ENCODE data around the gene KCTD8. TPM values are rescaled to one million over a fixed set of nuclear protein-coding genes. Genes with fewer than 3 reads are reported as not detected.

Gene KCTD8
- total RNA-seq, 1 experiment from 2014 or later, result not detected

- H3K27ac ChIP-seq (ENCODE audit: low read length), result no peak overlapping the region
- DNase-seq (ENCODE audit: low read depth, low spot score) (no peak), ATAC-seq (peak; percentile 75)
- no peaks in the 10 kb centered on the region for H3K36me3 ChIP-seq (ENCODE audit: control insufficient read depth, insufficient read depth, low read length)
- intact Hi-C loops (cut with micrococcal nuclease; ENCODE audit: unreplicated experiment) (no loop called here), in situ Hi-C loops (cut with HindIII; ENCODE audit: low pct_unique_long_range_greater_than_20kb, low sequenced_read_pairs) (no loop called here)
- no peak overlapping the region for H3K4me3 ChIP-seq (ENCODE audit: low read depth in 2 of 2, low read length in 2 of 2)
- POLR2A ChIA-PET, result no interaction called here
- CTCF ChIA-PET, result no interaction called here
- TF ChIP-seq REST (IDR thresholded peaks at IDR 0.05; ENCODE audit: insufficient read depth in 1 of 2, low read depth in 2 of 2, low read length in 1 of 2), result no peak
- TF ChIP-seq SIN3A (IDR thresholded peaks at IDR 0.05; ENCODE audit: borderline replicate concordance, insufficient read depth, low read depth, low read length), result no peak
- no peak for TF ChIP-seq TCF7L2 (IDR thresholded peaks at IDR 0.05; ENCODE audit: low read depth, low read length)
- no peak for TF ChIP-seq POLR2AphosphoS5 (IDR thresholded peaks at IDR 0.05; ENCODE audit: low read depth, low read length)
- no peak for TF ChIP-seq CTCF (IDR thresholded peaks at IDR 0.05)
- H3K27me3 ChIP-seq (ENCODE audit: control insufficient read depth, insufficient read depth, low read length), result no peaks in the 10 kb centered on the region
- BruUV-seq (replicated peaks), result no TSS peak
- H3K9me3 ChIP-seq (ENCODE audit: control insufficient read depth, insufficient read depth, low read depth, low read length), result no peaks in the 10 kb centered on the region
- no peaks in the 10 kb centered on the region for H3K4me1 ChIP-seq (ENCODE audit: control insufficient read depth, insufficient read depth, low read length)
Observed at GRCh38 chr4:44162538-44163270, 285.9 kb downstream of the KCTD8 start.

- TF ChIP-seq REST (IDR thresholded peaks at IDR 0.05; ENCODE audit: insufficient read depth in 1 of 2, low read depth in 2 of 2, low read length in 1 of 2) (no peak), TCF7L2 (IDR thresholded peaks at IDR 0.05; ENCODE audit: low read depth, low read length) (no peak), SIN3A (IDR thresholded peaks at IDR 0.05; ENCODE audit: borderline replicate concordance, insufficient read depth, low read depth, low read length) (no peak), CTCF (IDR thresholded peaks at IDR 0.05) (no peak), POLR2AphosphoS5 (IDR thresholded peaks at IDR 0.05; ENCODE audit: low read depth, low read length) (no peak)
- Histone ChIP-seq H3K4me3 (ENCODE audit: low read depth in 2 of 2, low read length in 2 of 2) (no peak overlapping the region), H3K36me3 (ENCODE audit: control insufficient read depth, insufficient read depth, low read length) (no peaks in the 10 kb centered on the region), H3K27me3 (ENCODE audit: control insufficient read depth, insufficient read depth, low read length) (no peaks in the 10 kb centered on the region), H3K27ac (ENCODE audit: low read length) (no peak overlapping the region), H3K4me1 (ENCODE audit: control insufficient read depth, insufficient read depth, low read length) (no peaks in the 10 kb centered on the region), H3K9me3 (ENCODE audit: control insufficient read depth, insufficient read depth, low read depth, low read length) (no peaks in the 10 kb centered on the region)
- CTCF ChIA-PET, result no interaction called here
- in situ Hi-C loops (cut with HindIII; ENCODE audit: low pct_unique_long_range_greater_than_20kb, low sequenced_read_pairs) (no loop called here), intact Hi-C loops (cut with micrococcal nuclease; ENCODE audit: unreplicated experiment) (no loop called here)
- POLR2A ChIA-PET, result no interaction called here
- DNase-seq (ENCODE audit: low read depth, low spot score), result no peak
- no peak for ATAC-seq
- no TSS peak for BruUV-seq (replicated peaks)
Observed at GRCh38 chr4:44161756-44162155, 286.9 kb downstream of the KCTD8 start.
